Coronary artery (tissue), 2 donors: ENCODE measurements around the gene C17orf67.

ENCODE experiments used
- DNase-seq: peaks from one replicate; pipeline ENCODE4 v3.0.0-alpha.2; 2017; ENCODE audit warnings: low spot score
- H3K27ac ChIP-seq, 2 donors: fragments of 200-600 bp; sonication (generic); one replicate each; pipeline ENCODE4 v1.5.1; 2016 to 2019
- H3K4me3 ChIP-seq: fragments of 200-600 bp; sonication (generic); 2 replicates; pipeline ENCODE4 v1.5.1; 2016; ENCODE audit warnings: mild to moderate bottlenecking, moderate library complexity
- TF ChIP-seq, protein P1 (sequence below): fragments of 200-600 bp; sonication (generic); IDR thresholded peaks from one replicate; pipeline ENCODE4 v1.5.1; 2019; ENCODE audit warnings: antibody characterized with exemption

C17orf67 gene

DNA sequence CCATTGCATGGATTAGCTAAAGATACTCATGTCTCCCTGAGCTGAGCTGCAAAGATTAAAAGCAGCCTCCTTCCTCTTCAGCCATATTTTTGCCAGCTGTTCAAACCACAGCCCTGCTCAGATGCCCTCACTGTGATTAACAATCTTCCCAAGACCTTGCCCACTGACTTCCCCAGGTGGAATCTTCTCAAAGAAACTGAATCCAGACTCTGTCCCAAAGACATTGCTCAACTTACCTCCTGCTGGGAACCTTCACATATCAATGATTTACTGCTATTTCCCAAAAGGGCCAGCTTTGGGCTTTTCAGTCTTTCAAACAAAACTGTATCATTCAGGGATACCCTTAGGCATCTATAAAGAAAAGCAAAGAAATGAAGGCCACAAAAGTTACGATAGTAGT lies 9.2 kb downstream of the C17orf67 start:
- no peak overlapping the region for H3K4me3 ChIP-seq
- H3K27ac ChIP-seq: no peak overlapping the region
- TF ChIP-seq, protein P1, sequence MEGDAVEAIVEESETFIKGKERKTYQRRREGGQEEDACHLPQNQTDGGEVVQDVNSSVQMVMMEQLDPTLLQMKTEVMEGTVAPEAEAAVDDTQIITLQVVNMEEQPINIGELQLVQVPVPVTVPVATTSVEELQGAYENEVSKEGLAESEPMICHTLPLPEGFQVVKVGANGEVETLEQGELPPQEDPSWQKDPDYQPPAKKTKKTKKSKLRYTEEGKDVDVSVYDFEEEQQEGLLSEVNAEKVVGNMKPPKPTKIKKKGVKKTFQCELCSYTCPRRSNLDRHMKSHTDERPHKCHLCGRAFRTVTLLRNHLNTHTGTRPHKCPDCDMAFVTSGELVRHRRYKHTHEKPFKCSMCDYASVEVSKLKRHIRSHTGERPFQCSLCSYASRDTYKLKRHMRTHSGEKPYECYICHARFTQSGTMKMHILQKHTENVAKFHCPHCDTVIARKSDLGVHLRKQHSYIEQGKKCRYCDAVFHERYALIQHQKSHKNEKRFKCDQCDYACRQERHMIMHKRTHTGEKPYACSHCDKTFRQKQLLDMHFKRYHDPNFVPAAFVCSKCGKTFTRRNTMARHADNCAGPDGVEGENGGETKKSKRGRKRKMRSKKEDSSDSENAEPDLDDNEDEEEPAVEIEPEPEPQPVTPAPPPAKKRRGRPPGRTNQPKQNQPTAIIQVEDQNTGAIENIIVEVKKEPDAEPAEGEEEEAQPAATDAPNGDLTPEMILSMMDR: no peak
- no peak for DNase-seq

DNA sequence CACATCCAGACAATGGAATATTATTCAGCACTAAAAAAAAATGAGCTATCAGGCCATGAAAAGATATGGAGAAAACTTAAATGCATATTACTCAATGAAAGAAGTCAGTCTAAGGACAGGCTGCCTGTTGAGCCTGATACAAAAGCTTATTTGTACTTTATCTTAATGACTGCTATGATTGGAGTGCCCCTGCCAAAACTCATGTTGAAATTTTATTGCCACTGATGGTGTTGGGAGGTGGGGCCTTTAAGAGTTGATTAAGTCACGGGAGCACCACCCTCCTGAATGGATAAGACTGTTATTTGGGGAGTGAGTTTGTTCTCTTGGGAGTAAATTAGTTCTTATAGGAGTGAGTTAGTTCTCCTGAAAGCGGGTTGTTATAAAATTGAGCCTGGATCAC lies 9.9 kb downstream of the C17orf67 start:
- Histone ChIP-seq H3K27ac (no peak overlapping the region), H3K4me3 (no peak overlapping the region)
- no peak for DNase-seq
- TF ChIP-seq, protein P1: no peak

DNA sequence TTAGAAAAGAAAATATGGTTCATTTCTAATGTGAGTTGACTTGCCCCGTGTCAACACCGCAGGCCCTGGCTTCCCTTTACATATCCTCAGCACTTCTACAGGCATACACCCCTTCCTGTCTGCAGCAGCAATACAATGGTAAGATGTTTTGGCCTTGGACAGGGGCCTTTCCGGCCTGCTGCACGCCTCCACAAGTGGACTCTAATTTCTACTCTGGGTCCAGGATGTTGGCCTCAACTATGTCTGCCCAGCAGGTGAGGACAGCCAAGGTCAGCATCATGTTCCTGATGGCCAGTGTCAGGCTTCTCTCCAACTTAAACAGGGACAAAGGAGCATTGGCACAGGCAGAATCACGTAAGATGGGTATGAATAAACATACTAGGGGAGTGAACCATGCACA lies 11.0 kb downstream of the C17orf67 start:
- no peak for DNase-seq
- Histone ChIP-seq H3K4me3 (no peak overlapping the region), H3K27ac (no peak overlapping the region)
- TF ChIP-seq, protein P1: no peak

DNA sequence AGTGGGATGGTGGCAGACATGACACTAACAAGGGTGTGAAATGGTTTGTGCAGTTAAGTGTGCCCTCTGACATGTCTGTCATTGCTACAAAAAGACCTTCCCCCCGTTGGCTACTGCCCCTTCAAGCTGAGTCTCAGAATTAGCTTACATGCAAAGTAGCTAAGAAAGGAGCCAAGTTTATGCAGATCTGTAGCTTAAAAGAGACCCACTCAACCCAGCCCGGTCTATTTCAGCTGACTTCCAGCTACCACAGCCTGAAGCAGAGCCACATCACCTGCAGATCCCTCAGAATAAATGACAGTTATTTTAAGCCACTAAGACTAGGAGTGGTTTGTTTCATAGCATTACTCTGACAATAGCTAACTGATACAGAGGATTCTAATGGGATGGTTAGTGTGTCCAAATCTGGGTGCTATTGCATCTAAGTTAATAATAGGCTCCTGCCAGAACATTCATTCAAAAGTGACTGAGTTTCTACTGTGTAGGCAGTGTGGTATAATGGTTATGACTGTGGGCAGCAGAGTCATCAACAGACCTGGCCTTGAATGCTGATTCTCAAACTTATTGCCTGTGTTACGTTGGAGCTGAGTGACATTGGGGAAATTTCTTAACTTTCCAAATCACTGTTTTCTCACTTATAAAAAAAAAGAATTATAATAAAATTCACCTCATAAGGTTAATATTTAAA lies 11.7 kb downstream of the C17orf67 start:
- Histone ChIP-seq H3K4me3 (no peak overlapping the region), H3K27ac (no peak overlapping the region)
- TF ChIP-seq, protein P1: no peak

DNA sequence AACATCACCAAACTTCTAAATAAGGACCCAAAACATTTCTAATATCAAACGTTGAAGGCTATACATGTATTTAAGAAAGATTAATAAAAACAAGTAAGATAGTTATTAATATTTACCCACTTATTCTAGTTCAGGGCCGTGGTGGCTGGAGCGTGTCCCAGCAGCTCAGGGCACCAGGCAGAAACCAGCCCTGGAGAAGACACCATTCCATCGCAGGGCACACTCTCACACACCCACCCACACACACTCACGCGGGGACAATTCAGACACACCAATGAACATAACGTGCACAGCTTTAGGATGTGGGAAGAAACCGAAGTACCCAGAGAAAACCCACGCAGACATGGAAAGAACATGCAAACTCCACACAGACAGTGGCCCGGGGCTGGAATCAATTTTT lies 13.5 kb downstream of the C17orf67 start:
- TF ChIP-seq, protein P1: no peak
- DNase-seq: no peak
- H3K27ac ChIP-seq: no peak overlapping the region
- H3K4me3 ChIP-seq: no peak overlapping the region

More for the DNA sequence above, 11.7 kb downstream of the C17orf67 start:
- DNase-seq: no peak

DNA sequence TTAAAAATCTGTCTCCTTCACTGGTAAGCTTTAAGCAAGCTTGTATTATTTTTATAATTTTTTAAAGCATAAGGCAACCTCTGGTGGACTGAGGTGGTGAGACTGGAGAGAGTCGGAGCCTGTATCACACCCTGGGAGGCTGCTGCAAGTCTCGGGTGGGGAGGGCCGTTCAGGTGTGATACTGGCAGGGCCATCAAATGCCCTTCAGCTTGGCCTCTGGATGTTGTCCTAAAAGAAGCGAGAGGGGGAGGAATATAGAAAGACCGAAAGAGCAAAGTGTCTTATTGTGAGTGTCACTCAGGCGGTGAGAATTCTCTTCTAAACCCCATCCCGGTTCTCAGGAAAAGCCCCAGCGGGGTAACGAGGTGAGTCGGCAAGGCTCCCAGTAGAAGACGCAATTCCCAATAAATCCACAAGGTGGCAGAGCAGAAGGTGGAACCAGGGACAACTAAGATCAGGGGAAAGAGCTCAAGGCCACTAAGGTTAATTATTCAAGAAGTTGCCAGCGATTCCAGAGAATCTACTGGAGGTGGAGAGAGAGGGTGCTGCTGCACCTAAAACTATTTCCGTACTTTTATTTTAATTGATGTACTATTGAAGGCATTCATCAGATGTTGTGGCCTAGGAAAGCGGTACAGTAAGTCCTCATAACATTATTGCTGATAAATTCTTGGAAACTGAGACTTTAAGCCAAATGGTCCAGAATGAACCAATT lies 14.1 kb downstream of the C17orf67 start:
- no peak overlapping the region for H3K27ac ChIP-seq
- TF ChIP-seq, protein P1: peak; percentile 74
- no peak for DNase-seq

DNA sequence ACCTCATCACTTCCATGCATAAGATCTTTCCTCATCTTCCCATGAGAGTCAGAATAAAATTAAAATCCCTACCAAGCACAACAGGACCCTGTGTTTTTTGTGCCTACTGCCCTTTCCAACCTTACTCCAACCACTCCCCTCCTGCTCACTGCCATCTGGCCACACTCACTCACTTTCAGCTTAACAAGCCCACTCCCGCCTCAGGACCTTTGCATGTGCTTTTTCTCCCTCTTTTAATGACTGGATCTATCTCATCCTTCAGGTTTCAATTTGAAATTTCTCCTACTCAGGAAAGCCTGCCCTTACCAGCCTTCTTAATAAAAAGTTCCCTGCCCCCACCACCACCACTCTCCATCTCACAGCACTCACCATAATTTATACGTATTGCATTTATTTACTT lies 14.7 kb downstream of the C17orf67 start:
- no peak for DNase-seq
- H3K4me3 ChIP-seq: no peak overlapping the region
- TF ChIP-seq, protein P1: no peak
- H3K27ac ChIP-seq: no peak overlapping the region

More for the DNA sequence above, 14.1 kb downstream of the C17orf67 start:
- no peak overlapping the region for H3K4me3 ChIP-seq
